Measurements from ENCODE around the gene LCE3C.
"Not testable (repeated sequence)": the region's sequence is repeated elsewhere in the genome, so short reads cannot be mapped to it uniquely, and the experiment has no call there.

Gene LCE3C

GRCh38 chr1:152599934-152600333 is at the start of gene LCE3C:
Gene LCE3C, plus strand, starts transcription at chr1:152600234. Its CDS starts 498 bp downstream, at chr1:152600732.
- no peak for DNase-seq (ENCODE audit: low read depth)

GRCh38 chr1:152565115-152565514 is 34.9 kb upstream of the LCE3C start:
- DNase-seq (ENCODE audit: low read depth) = no peak

GRCh38 chr1:152565535-152566215 is 34.4 kb upstream of the LCE3C start:
- DNase-seq (ENCODE audit: low read depth) = no peak

- DNase-seq (ENCODE audit: low read depth) = no peak
These were observed 33.4 kb upstream of the LCE3C start, which contains the start of gene LCE3E for GRCh38 chr1:152566681-152567080. Gene LCE3E, minus strand, starts transcription at chr1:152566780. Its CDS starts 572 bp downstream, at chr1:152566208.

GRCh38 chr1:152577168-152577567 is 22.9 kb upstream of the LCE3C start:
- DNase-seq (ENCODE audit: low read depth) = no peak

GRCh38 chr1:152579526-152579925 is 20.5 kb upstream of the LCE3C start:
- not testable (repeated sequence) for DNase-seq (ENCODE audit: low read depth)

GRCh38 chr1:152580433-152580832 is 19.6 kb upstream of the LCE3C start, which contains the start of gene LCE3D:
Gene LCE3D, minus strand, starts transcription at chr1:152580516. Its CDS starts 580 bp downstream, at chr1:152579936.
- no peak for DNase-seq (ENCODE audit: low read depth)

- DNase-seq (ENCODE audit: low read depth) = no peak
These were observed 17.4 kb upstream of the LCE3C start for GRCh38 chr1:152582647-152583046.

- DNase-seq (ENCODE audit: low read depth) = no peak
These were observed 14.4 kb upstream of the LCE3C start for GRCh38 chr1:152585586-152585985.

GRCh38 chr1:152596986-152597385 is 3.0 kb upstream of the LCE3C start:
- no peak for DNase-seq (ENCODE audit: low read depth)

- DNase-seq (ENCODE audit: low read depth) = no peak
These were observed 13.5 kb downstream of the LCE3C start, which contains the start of gene LCE3B for GRCh38 chr1:152613511-152613910. Gene LCE3B, plus strand, starts transcription at chr1:152613811. Its CDS starts 0 bp downstream, at chr1:152613811.

- DNase-seq (ENCODE audit: low read depth) = no peak
These were observed 22.0 kb downstream of the LCE3C start for GRCh38 chr1:152621993-152622392.

- DNase-seq (ENCODE audit: low read depth) = no peak
These were observed 22.8 kb downstream of the LCE3C start, which contains the start of gene LCE3A for GRCh38 chr1:152622803-152623202. Gene LCE3A, minus strand, starts transcription at chr1:152623103. Its CDS starts 0 bp downstream, at chr1:152623103.

GRCh38 chr1:152623203-152623844 is 23.3 kb downstream of the LCE3C start:
- no peak for DNase-seq (ENCODE audit: low read depth)

GRCh38 chr1:152626744-152627143 is 26.7 kb downstream of the LCE3C start:
- no peak for DNase-seq (ENCODE audit: low read depth)

GRCh38 chr1:152630596-152630995 is 30.6 kb downstream of the LCE3C start:
- no peak for DNase-seq (ENCODE audit: low read depth)

GRCh38 chr1:152640351-152640750 is 40.3 kb downstream of the LCE3C start:
- DNase-seq (ENCODE audit: low read depth) = no peak

GRCh38 chr1:152643945-152644344 is 43.9 kb downstream of the LCE3C start:
- no peak for DNase-seq (ENCODE audit: low read depth)

- no peak for DNase-seq (ENCODE audit: low read depth)
These were observed 45.1 kb downstream of the LCE3C start for GRCh38 chr1:152645146-152645545.

- DNase-seq (ENCODE audit: low read depth) = no peak
These were observed 46.6 kb downstream of the LCE3C start for GRCh38 chr1:152646656-152647055.

Measured in activated T-cell treated with anti-CD3 and anti-CD28 coated beads for 1 hour (primary cell).